IPS-18c (cell line): Measurements from ENCODE around the gene UBAC2.

ENCODE experiments used
- H3K4me3 ChIP-seq: 2 replicates; pipeline ENCODE4 v1.7.0; 2013; ENCODE audit warnings: low read depth, mild to moderate bottlenecking, low read length, moderate library complexity; ENCODE audit not compliant: insufficient read depth
- H3K9me3 ChIP-seq: one replicate; pipeline ENCODE4 v1.6.1; 2013; ENCODE audit warnings: mild to moderate bottlenecking, low read length, moderate library complexity; ENCODE audit not compliant: control insufficient read depth, insufficient read depth

UBAC2 gene

DNA sequence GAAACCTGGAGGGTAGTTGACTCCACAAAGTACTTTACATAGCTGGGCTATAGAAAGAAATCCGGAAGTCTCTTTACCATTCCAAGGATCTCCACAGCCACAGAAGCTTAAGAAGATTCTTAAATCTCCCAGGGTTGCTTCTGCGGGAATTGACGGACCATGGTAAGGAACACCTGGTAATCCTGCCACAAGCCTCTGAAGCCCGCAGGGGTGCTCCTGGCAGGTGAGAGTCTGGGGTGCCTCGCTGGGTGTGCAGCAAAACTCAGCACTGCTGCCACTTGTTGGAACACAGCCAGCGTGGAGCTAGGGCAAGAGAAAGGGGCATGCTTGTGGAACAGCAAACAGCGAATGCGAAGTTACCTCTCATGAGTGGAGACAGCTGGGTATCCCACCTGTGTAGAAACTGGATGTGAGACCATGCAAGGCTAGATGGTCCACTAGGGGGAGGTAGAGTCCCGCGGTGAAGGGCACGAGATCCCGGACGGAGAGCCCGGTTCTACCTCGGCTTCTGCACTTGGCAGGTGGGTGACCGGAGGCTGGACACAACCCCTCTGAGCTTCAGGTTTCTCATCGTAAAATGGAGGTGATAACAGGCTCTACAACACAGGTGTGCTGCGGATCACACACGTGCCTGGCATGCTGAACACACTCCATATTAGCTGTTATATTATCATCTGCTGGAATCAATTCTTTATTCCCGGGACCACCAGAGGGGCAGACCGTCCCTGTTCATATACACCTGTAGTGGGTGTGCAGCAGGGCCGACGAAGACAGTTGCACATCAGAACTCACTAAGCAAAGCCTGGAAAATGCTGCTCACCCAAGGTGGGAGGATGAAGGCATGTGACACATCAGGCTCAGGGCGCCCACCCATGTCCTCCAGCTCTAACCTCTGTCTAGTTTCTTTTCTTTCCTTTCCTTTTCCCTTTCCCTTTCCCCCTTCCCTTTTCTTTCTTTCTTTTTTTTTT lies 24.1 kb upstream of the UBAC2 start:
- H3K4me3 ChIP-seq = no peak overlapping the region
- no peaks in the 10 kb centered on the region for H3K9me3 ChIP-seq

DNA sequence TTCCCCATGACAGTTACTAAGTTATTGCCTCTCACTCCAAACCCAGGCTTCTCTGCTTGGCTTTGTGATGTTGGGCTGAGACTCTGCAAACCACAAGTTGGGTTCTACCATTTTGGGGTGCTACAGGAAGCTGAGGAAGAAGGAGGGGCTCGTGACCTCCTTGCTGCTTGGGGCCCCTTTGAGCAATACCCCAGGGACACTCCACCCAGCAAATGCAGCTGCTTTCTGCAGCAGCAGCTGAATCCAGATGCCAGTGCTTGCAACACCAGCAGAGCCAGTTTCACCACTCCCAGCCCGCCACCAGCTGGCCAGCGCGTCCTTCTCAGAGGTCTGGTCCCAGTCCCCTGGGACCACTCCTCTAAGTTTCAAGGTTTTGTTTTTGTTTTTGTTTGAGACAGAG lies 22.0 kb upstream of the UBAC2 start:
- no peak overlapping the region for H3K4me3 ChIP-seq

DNA sequence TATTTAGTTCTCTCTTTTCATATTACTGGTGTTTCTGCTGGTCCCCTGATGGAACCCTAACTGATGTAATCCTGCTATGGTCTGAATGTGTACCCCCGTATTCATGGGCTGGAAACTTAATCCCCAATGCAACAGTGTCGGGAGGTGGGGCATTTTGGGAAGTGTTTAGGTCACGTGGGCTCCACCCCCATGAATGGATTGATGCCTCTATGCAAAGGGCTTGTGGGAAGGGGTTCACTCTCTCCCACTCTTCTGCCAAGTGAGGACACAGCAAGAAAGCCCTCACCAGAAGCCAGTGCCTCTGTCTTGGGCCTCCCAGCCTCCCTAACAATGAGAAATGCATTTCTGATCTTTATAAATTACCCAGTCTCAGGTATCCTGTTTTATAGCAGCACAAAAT lies 21.2 kb upstream of the UBAC2 start:
- Histone ChIP-seq H3K9me3 (no peaks in the 10 kb centered on the region), H3K4me3 (no peak overlapping the region)

More for the DNA sequence above, 22.0 kb upstream of the UBAC2 start:
- H3K9me3 ChIP-seq = no peaks in the 10 kb centered on the region

DNA sequence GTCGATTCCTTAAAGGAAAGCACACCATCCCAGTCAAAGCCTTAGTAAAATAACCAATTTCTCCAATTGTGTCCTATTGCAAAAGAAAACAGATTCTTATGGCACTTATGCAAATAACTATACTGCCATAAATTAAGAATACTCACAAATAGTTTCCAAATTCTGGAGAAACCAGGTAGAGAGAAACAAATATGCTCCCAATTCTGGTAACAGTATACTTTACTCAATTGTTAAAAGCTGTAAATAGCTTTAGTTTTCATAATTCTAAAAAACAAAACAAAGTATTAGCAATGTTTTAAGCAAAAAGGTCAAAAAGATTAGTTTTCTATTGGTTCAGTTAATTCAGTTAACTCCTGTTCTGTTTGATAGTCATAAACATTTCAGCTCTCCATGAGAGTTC lies 18.2 kb upstream of the UBAC2 start:
- H3K9me3 ChIP-seq = no peaks in the 10 kb centered on the region
- H3K4me3 ChIP-seq = no peak overlapping the region

DNA sequence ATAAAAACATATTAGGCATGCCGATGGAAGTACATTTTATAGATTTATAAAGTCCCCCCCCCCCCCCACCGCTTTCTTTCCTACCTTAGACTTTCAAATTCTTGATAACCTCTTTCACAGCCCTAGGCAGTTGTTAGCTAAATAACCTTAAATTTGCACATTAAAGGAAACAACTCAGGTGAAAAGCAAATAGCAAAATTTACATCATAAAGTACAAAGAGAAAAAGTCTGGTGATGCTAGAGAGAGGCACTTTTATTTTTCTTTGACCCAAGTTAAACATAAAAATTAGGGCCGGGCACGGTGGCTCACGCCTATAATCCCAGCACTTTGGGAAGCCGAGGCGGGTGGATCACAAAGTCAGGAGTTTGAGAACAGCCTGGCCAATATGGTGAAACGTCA lies 15.0 kb upstream of the UBAC2 start:
- no peak overlapping the region for H3K4me3 ChIP-seq
- no peaks in the 10 kb centered on the region for H3K9me3 ChIP-seq

DNA sequence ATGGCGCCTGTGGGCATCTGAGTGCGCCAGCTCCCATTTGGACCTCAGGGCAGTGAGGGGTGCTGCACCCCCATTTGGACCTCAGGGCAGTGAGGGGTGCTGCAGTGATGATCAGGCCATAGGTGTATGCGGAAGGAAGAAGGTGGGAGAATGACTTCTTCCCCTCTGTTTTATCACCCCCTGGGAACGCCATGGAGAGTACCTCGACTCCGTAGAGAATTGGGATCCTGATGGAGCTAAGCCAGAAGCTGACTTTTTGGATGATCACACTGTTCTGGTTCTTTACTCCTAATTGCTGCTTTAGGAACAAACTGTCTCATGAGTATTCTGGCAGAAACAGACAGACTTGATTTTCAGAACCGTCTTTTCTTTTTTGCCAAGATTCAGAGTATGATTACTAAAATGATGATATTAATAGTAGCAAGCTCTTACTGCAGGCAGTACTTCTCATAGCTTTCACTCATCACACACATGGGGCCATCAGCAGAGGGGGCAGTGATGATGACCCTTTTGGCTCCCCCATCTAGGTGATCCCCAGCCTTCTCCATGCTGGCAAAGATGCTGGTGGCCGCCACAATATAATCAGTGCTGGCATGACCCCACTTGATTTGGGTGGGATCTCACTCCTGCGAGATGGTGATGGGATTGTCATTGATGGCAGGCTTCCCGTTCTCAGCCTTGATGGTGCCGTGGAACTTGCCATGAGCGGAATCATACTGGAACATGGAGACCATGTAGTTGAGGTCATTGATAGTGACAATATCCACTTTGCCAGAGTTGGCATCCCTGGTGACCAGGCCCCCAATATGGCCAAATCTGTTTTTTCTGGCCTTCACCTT lies 10.3 kb upstream of the UBAC2 start:
- Histone ChIP-seq H3K9me3 (no peaks in the 10 kb centered on the region), H3K4me3 (no peak overlapping the region)

DNA sequence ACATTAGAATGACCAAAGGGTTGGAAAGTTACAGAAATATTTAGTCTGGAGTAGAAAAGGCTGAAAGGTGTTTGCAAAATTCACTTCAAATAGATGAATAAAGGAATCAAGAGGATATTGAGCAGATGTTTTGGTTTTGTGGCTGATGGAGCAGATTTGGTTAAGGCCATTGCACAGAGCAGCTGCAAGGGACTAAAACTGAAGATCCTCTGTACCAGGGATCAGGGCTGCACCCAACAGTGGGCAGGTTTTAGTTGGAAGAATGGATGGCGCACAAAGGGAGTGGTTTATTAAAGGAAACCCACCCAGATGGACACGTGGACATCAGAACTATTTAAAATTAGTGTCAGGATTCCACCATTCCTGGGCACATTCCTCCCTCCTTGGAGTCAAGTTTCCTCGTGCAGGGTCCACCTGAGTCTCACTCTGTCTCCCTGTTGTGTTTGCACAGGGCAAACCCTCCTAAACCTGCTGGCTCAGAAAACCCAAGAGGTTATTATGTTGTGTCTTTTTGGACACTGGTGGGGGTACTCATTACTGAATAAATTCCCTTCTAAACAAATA lies 9.2 kb upstream of the UBAC2 start:
- no peak overlapping the region for H3K4me3 ChIP-seq
- H3K9me3 ChIP-seq = no peaks in the 10 kb centered on the region

DNA sequence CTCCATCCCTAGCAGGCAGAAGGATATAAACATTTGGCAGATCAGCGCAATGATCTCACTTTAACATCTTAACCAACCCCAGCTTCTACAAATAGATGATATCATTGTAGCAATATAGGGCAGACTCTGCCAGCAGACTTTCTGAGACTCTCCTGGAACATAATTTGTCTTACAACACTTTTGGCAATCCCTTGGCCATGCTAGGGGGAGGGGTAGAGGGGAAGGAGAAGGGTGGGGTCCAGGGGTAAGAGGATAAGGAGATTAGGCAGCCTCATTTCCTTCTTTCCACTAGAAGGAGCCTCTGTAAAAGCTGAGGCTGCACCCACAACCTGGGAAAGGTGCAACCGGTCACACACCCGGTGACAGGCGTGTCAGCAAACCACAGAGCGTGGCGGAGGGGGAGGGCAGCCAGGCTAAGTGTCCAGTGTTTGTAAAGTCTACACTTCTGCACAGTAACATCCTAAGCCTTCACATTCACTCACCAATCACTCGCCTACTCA lies 8.7 kb upstream of the UBAC2 start:
- no peaks in the 10 kb centered on the region for H3K9me3 ChIP-seq
- no peak overlapping the region for H3K4me3 ChIP-seq

DNA sequence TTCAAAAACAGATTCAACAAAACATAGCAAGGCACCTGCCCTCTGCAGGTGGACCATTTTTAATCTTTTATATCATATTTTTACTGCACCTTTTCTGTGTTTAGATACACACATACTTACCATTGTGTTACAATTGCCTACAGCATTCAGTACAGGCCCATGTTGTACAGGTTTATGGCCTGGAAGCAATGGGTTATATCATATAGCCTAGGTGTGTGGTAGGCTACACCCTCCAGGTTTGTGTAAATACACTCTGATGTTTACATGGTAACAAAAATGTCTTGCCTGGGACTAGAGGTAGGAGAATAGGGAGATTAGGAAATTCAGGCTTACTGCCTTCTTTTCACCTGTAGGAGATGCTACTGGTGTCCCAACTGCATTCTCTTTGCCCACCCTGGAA lies 8.2 kb upstream of the UBAC2 start:
- Histone ChIP-seq H3K9me3 (no peaks in the 10 kb centered on the region), H3K4me3 (no peak overlapping the region)

DNA sequence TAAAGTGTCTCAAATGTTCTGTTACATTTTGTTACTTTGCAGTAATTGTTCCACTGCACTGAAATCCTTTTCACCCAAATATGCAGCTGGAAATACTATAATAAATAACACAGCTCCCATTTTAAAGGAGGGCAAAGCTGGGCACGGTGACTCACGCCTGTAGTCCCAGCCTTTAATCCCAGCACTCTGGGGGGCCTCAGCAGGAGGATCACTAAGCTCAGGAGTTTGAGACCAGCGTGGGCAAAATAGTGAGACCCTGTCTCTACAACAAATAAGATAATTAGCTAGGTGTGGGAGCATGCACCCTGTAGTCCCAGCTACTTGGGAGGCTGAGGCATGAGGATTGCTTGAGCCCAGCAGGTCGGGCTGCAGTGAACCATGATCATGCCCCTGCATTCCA lies 7.5 kb upstream of the UBAC2 start:
- Histone ChIP-seq H3K4me3 (no peak overlapping the region), H3K9me3 (no peaks in the 10 kb centered on the region)

DNA sequence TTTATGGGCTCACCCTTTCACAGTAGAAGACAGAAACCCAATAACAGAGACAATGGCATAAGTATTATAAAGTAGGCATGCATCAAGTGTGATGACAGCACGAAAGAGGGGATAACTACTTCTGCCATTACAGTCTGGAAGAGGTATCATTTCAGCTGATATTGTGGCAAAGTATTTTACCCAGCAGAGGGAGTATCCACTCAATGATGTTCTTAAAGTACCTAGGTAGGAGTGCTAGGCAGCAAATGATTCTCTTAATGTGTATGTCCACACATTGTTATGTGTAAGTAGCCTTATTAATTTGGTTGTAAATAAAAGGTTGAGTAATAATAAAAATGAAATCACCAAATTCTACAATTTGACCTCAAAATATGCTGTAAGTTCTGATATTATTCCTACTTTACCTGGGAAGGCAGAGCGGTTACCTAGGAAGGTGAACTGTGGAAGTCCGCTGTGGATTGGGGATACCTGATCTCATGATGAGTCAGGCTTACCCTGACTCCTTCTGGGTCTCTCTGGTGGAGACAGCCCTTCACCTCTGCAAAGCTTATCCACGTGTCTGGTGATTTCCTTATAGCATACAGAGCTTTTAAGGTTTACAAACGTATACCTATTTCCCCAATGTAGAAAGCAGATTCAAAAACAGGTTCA lies 4.1 kb upstream of the UBAC2 start:
- Histone ChIP-seq H3K4me3 (no peak overlapping the region), H3K9me3 (no peaks in the 10 kb centered on the region)

DNA sequence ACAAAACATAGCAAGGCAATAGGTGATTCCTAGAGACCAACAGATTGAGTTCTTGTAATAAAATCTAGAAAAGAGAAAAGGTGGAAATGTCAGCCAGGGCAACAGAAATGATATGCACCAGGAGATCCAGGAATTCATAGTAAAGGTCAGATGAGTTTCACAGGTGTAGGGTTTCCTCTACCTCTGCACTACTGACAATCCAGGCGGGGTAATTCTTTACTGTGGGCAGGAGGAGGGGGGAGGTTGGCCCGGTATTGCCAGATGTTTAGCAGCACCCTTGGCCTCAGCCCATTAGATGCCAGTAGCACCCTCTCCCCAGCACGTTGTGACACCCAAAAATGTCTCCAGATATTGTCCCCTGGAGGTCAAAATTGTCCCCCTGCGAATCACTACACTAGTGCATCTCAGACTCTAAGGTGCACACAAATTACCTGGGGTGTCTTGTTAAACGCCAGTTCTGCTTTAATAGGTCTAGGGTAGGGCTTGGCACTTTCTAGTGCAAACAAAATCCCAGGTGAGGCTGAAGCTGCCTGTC lies 3.5 kb upstream of the UBAC2 start:
- no peaks in the 10 kb centered on the region for H3K9me3 ChIP-seq
- H3K4me3 ChIP-seq = no peak overlapping the region

DNA sequence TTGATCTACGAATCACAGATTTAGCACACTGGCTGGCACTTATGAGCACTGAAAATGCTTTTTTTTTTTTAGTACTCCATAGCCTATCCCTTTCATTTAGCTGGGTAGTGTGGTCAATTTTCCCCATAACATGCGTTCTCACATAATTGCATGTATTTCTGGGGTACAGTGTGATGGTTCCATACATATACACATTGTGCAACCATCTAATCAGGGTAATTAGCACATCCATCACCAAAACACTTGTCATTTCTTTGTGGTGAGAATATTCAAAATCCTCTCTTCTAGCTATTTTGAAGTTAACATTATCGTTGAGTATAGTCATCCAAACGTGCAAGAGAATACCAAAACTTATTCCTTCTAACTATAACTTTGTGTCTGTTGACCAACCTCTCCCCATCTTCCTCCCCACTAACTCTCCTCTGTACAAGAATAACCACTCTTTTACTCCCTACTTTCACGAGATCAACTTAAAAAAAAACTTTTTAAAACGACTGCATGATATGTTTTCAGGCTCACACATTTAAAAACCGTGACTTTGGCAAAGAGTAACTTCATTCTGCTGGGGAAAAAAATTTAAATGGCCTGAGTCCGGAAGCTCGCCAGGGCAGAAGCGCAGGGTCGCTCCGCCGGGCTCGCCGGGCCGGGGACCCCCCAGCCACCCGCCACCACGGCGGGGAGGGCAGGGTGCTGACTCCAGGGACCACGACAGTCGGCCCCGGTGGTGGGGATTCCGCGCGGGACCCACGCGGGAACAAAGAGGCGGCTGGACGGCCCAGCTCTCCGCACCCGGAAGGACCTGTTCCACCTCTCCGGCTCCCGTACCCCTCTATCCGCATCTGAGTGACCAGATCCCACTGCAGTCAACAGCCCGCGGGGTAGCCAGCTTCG lies 868 bp upstream of the UBAC2 start:
- Histone ChIP-seq H3K9me3 (no peaks in the 10 kb centered on the region), H3K4me3 (peak overlapping the region; percentile 98)

DNA sequence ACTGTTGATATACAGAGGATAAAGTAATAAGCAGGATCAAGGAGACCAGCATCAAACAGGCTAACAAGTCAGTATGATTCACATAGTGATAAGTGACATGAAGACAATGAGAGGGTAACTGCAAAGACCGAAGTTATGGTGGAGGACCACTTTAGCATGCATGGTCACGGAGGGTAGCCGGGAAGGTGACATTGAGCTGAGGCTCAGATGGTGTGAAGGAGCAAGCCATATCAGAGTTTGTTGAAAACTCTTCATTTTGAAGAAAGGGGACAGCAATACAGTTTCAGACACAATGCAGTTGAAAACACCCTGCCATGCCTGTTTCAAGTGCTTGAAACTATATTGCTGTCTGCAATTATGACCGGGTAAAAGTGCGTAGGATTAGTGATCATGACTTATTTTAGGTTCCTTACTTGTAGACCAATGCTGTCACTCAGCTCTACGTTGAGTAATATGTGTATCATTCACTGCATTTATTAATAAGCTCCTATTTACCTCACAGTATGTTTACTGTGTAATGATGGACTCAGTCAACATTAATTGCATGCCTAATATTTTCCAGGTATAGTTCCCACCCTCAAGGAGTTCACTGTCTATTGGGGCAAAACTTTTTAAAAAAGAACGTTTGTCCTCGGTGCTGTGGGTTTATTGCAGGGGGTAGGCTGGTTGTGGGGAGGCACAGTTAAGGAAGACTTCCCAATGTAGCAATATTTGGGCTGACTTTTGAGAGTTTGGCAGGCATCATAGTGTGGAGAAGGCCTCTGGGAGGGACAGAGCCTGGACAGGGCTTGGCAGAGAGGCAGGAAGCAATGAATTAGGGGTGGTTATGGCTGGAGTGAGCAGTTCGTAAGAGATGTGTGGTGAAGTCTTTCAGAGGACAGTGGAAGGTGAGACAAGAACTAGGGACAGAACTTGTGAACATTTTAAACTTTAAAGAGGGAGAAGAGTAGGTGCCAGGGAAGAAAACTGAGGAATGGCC lies 3.2 kb downstream of the UBAC2 start:
- no peak overlapping the region for H3K4me3 ChIP-seq
- no peaks in the 10 kb centered on the region for H3K9me3 ChIP-seq

DNA sequence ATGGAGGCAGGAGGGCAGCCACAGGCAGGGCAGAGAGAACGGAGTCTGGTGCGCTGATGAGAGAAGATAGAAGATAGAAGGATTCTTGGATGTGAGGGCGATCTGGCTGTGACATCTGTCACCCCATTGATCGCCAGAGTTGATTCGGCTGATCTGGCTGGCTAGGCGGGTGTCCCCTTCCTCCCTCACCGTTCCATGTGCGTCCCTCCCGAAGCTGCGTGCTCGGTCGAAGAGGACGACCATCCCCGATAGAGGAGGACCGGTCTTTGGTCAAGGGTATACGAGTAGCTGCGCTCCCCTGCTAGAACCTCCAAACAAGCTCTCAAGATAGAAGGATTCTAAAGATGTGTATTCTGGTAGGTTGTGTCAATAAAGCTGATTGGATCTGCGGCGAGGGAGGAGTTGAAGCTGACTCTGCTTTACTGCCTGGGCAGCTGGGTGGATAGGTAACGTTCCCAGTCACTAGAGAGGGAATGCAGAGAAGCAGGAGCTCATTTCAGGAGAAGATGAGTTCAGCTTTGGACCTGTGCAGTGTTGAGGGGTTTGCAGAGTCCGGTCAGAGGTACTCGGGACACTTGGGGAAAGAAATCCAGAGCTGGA lies 5.1 kb downstream of the UBAC2 start:
- Histone ChIP-seq H3K4me3 (no peak overlapping the region), H3K9me3 (no peaks in the 10 kb centered on the region)
